Type B pancreatic cell (in vitro differentiated cells): ENCODE results near the gene SLC43A3. TPM values are rescaled to one million over a fixed set of nuclear protein-coding genes. Genes with fewer than 3 reads are reported as not detected.

Source experiments
- DNase-seq: peaks from one replicate; pipeline ENCODE4 v3.0.0; 2021; ENCODE audit warnings: mixed read lengths; ENCODE audit not compliant: unreplicated experiment; ENCODE audit errors: extremely low spot score
- H3K27ac Mint-ChIP-seq: 2 replicates; pipeline ENCODE4 v1.8.0; 2021; ENCODE audit warnings: mild to moderate bottlenecking, mixed read lengths
- H3K27me3 Mint-ChIP-seq: 2 replicates; pipeline ENCODE4 v1.8.0; 2021; ENCODE audit warnings: mixed read lengths
- H3K36me3 Mint-ChIP-seq: 2 replicates; pipeline ENCODE4 v1.8.0; 2021; ENCODE audit warnings: mixed read lengths
- H3K4me1 Mint-ChIP-seq: one replicate; pipeline ENCODE4 v1.8.0; 2021; ENCODE audit warnings: mixed read lengths; ENCODE audit not compliant: unreplicated experiment
- H3K4me3 Mint-ChIP-seq: 2 replicates; pipeline ENCODE4 v1.8.0; 2021; ENCODE audit warnings: mild to moderate bottlenecking, mixed read lengths
- H3K9me3 Mint-ChIP-seq: 2 replicates; pipeline ENCODE4 v1.8.0; 2021; ENCODE audit warnings: mixed read lengths
- CTCF ChIP-seq: fragments of 200-600 bp; sonication (generic); conservative IDR thresholded peaks from 2 replicates; pipeline ENCODE4 v1.5.0; 2021; ENCODE audit warnings: antibody characterized with exemption, mild to moderate bottlenecking
- total RNA-seq: library from RNA; stranded (reverse); gene quantifications from 2 replicates; pipeline ENCODE4 v1.2.1, GENCODE V29; 2021; ENCODE audit warnings: low replicate concordance

The SLC43A3 gene
- total RNA-seq, 1 donor from 2014 or later, result 20.4 TPM

- H3K9me3 Mint-ChIP-seq, result no peaks in the 10 kb centered on the region
- no peak overlapping the region for H3K27ac Mint-ChIP-seq
- TF ChIP-seq CTCF, result no peak
- no peak for DNase-seq
- H3K4me1 Mint-ChIP-seq, result peaks cover 15% of the 10 kb centered on the region
- H3K27me3 Mint-ChIP-seq, result peaks cover 6% of the 10 kb centered on the region
- no peaks in the 10 kb centered on the region for H3K36me3 Mint-ChIP-seq
- no peak overlapping the region for H3K4me3 Mint-ChIP-seq
Measured at GRCh38 chr11:57357856-57358255, 69.1 kb downstream of the SLC43A3 start.

DNA sequence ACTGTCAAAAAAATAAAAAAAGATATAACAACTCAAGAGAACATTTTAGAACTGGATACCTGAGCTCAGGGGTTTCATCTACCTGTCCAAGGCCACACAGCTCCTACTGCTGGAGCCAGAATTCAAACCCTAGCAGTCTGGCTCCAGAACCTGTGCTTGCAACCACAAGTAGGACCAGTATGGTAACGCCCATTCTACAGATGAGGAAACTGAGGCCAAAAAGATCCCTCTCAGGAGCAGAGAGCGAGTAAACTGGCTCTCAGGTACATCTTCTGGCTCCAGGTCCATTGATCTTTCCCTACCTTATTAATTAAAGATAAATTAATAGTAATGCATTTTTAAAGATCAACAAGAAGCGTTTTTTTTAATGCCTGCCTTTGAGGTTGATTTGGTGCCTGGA is 69.6 kb downstream of the SLC43A3 start:
- H3K4me1 Mint-ChIP-seq, result peaks cover 15% of the 10 kb centered on the region
- no peak for TF ChIP-seq CTCF
- H3K9me3 Mint-ChIP-seq, result no peaks in the 10 kb centered on the region
- no peak for DNase-seq
- H3K36me3 Mint-ChIP-seq, result no peaks in the 10 kb centered on the region
- peaks cover 6% of the 10 kb centered on the region for H3K27me3 Mint-ChIP-seq
- no peak overlapping the region for H3K4me3 Mint-ChIP-seq
- no peak overlapping the region for H3K27ac Mint-ChIP-seq

Other genes starting within 250 kb of the SLC43A3 start
- gene LRRC55, start 245.2 kb downstream of the SLC43A3 start, total RNA-seq, result 0.48 and 2.9 TPM in 2 replicates
- gene APLNR, start 189.9 kb downstream of the SLC43A3 start, total RNA-seq, result 0.36 and 2.0 TPM in 2 replicates
- gene TNKS1BP1, start 102.2 kb downstream of the SLC43A3 start, total RNA-seq, result 122 and 166 TPM in 2 replicates
- gene SSRP1, start 91.2 kb downstream of the SLC43A3 start, total RNA-seq, result 108 and 164 TPM in 2 replicates
- 0.52 and 4.0 TPM in 2 replicates for gene P2RX3, start 88.8 kb downstream of the SLC43A3 start, total RNA-seq
- not detected in 2 replicates for gene PRG3, start 46.0 kb downstream of the SLC43A3 start, total RNA-seq
- gene PRG2, start 36.5 kb downstream of the SLC43A3 start, total RNA-seq, result not detected in 2 replicates
- gene RTN4RL2, start 33.4 kb upstream of the SLC43A3 start, total RNA-seq, result 8.6 and 10.4 TPM in 2 replicates
- 19.0 and 20.8 TPM in 2 replicates for gene SLC43A1, start 88.6 kb upstream of the SLC43A3 start, total RNA-seq
- 57.9 and 64.2 TPM in 2 replicates for gene TIMM10, start 103.6 kb upstream of the SLC43A3 start, total RNA-seq
- not detected in 2 replicates for gene SMTNL1, start 110.5 kb upstream of the SLC43A3 start, total RNA-seq
- gene UBE2L6, start 140.6 kb upstream of the SLC43A3 start, total RNA-seq, result 29.9 and 65.1 TPM in 2 replicates
- 58.5 and 74.7 TPM in 2 replicates for gene SERPING1, start 170.6 kb upstream of the SLC43A3 start, total RNA-seq
- gene YPEL4, start 222.8 kb upstream of the SLC43A3 start, total RNA-seq, result 0.38 and 0.48 TPM in 2 replicates
- 16.9 and 20.7 TPM in 2 replicates for gene CLP1, start 230.6 kb upstream of the SLC43A3 start, total RNA-seq
- gene ZDHHC5, start 241.0 kb upstream of the SLC43A3 start, total RNA-seq, result 56.7 and 80.6 TPM in 2 replicates